Suprapubic skin (tissue), 4 donors: ENCODE results near the gene IL11RA.

Source experiments
- CTCF ChIP-seq, 2 donors: fragments of 200-600 bp in 1 of 2; fragments of 450-650 bp in 1 of 2; sonication (generic) in 1 of 2; IDR thresholded peaks; one replicate each; pipeline ENCODE4 v1.5.1; 2016 to 2019; ENCODE audit warnings: antibody characterized with exemption in 2 of 2, mild to moderate bottlenecking in 1 of 2, moderate library complexity in 1 of 2
- EP300 ChIP-seq: sonication (generic); formaldehyde crosslinking; IDR thresholded peaks from one replicate; pipeline ENCODE4 v1.6.1; 2017; ENCODE audit warnings: antibody characterized with exemption
- POLR2A ChIP-seq, 2 donors: fragments of 450-650 bp; IDR thresholded peaks; one replicate each; pipeline ENCODE4 v1.6.1; 2017; ENCODE audit warnings: antibody characterized with exemption in 2 of 2, mild to moderate bottlenecking in 2 of 2, moderate library complexity in 2 of 2
- POLR2AphosphoS5 ChIP-seq, 3 donors: sonication (generic); formaldehyde crosslinking; IDR thresholded peaks; one replicate each; pipeline ENCODE4 v1.6.1; 2017; ENCODE audit warnings: antibody characterized with exemption in 3 of 3

- TF ChIP-seq CTCF (IDR thresholded peaks at IDR 0.05) (no peak), POLR2AphosphoS5 (IDR thresholded peaks at IDR 0.05) (no peak), POLR2A (IDR thresholded peaks at IDR 0.05) (no peak), EP300 (no peak)
Observed at GRCh38 chr9:34688329-34689115, 36.5 kb downstream of the IL11RA start.
